Measurements from ENCODE around the gene ZNF112. TPM values are rescaled to one million over a fixed set of nuclear protein-coding genes. Genes with fewer than 3 reads are reported as not detected.

Gene ZNF112
- total RNA-seq, 1 donor: 6.5 TPM

GRCh38 chr19:44315883-44316282 is 40.6 kb downstream of the ZNF112 start:
- no peak overlapping the region for H3K27ac ChIP-seq (ENCODE audit: low read depth, low read length)
- no peak overlapping the region for H3K4me2 ChIP-seq (ENCODE audit: insufficient read depth, low read length)
- no peaks in the 10 kb centered on the region for H4K20me1 ChIP-seq (ENCODE audit: insufficient read depth, low read length)
- no peaks in the 10 kb centered on the region for H3K4me1 ChIP-seq (ENCODE audit: insufficient read depth, low read length)
- TF ChIP-seq CTCF (IDR thresholded peaks at IDR 0.05; ENCODE audit: extremely low read depth, low read depth, low read length): no peak
- H3K9me3 ChIP-seq (ENCODE audit: low read depth, low read length): no peaks in the 10 kb centered on the region
- no peaks in the 10 kb centered on the region for H3K27me3 ChIP-seq (ENCODE audit: insufficient read depth, low read length)
- H2AFZ ChIP-seq (ENCODE audit: low read length): no peak overlapping the region
- no peaks in the 10 kb centered on the region for H3K36me3 ChIP-seq (ENCODE audit: insufficient read depth, low read length)
- DNase-seq (ENCODE audit: insufficient read length, low spot score, missing footprints): no peak
- H3K79me2 ChIP-seq (ENCODE audit: insufficient read depth, low read length): no peaks in the 10 kb centered on the region
- no peak overlapping the region for H3K4me3 ChIP-seq (ENCODE audit: insufficient read depth, low read length)

DNA sequence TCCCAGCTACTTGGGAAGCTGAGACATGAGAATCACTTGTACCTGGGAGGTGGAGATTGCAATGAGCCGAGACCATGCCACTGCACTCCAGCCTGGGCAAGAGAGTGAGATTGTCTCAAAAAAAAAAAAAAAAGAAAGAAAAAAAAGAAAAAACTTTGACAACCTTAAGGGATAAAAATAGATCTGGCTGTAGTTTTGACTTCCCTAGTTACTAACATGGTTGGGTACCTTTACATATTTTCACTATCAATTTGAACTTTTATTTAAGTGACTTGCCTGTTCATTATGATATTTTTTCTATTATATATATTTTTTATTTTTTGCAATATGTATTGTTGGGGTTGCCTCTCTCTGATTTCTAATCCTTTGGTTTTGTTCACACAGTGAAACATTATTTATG is 43.2 kb downstream of the ZNF112 start:
- Histone ChIP-seq H3K4me3 (ENCODE audit: insufficient read depth, low read length) (no peak overlapping the region), H3K27ac (ENCODE audit: low read depth, low read length) (no peak overlapping the region), H3K9me3 (ENCODE audit: low read depth, low read length) (no peaks in the 10 kb centered on the region), H3K4me1 (ENCODE audit: insufficient read depth, low read length) (no peaks in the 10 kb centered on the region), H2AFZ (ENCODE audit: low read length) (no peak overlapping the region), H4K20me1 (ENCODE audit: insufficient read depth, low read length) (no peaks in the 10 kb centered on the region), H3K27me3 (ENCODE audit: insufficient read depth, low read length) (no peaks in the 10 kb centered on the region), H3K4me2 (ENCODE audit: insufficient read depth, low read length) (no peak overlapping the region), H3K79me2 (ENCODE audit: insufficient read depth, low read length) (no peaks in the 10 kb centered on the region), H3K36me3 (ENCODE audit: insufficient read depth, low read length) (no peaks in the 10 kb centered on the region)
- TF ChIP-seq CTCF (IDR thresholded peaks at IDR 0.05; ENCODE audit: extremely low read depth, low read depth, low read length): no peak
- DNase-seq (ENCODE audit: insufficient read length, low spot score, missing footprints): no peak

- Histone ChIP-seq H3K27ac (ENCODE audit: low read depth, low read length) (no peak overlapping the region), H4K20me1 (ENCODE audit: insufficient read depth, low read length) (no peaks in the 10 kb centered on the region), H2AFZ (ENCODE audit: low read length) (no peak overlapping the region), H3K27me3 (ENCODE audit: insufficient read depth, low read length) (no peaks in the 10 kb centered on the region), H3K4me2 (ENCODE audit: insufficient read depth, low read length) (no peak overlapping the region), H3K4me3 (ENCODE audit: insufficient read depth, low read length) (no peak overlapping the region), H3K4me1 (ENCODE audit: insufficient read depth, low read length) (peaks cover 10% of the 10 kb centered on the region), H3K36me3 (ENCODE audit: insufficient read depth, low read length) (no peaks in the 10 kb centered on the region), H3K79me2 (ENCODE audit: insufficient read depth, low read length) (no peaks in the 10 kb centered on the region), H3K9me3 (ENCODE audit: low read depth, low read length) (no peaks in the 10 kb centered on the region)
- TF ChIP-seq CTCF (IDR thresholded peaks at IDR 0.05; ENCODE audit: extremely low read depth, low read depth, low read length): no peak
- DNase-seq (ENCODE audit: insufficient read length, low spot score, missing footprints): no peak
These were observed 48.5 kb downstream of the ZNF112 start for GRCh38 chr19:44308011-44308410.

- Histone ChIP-seq H3K79me2 (ENCODE audit: insufficient read depth, low read length) (no peaks in the 10 kb centered on the region), H3K4me1 (ENCODE audit: insufficient read depth, low read length) (peaks cover 10% of the 10 kb centered on the region), H3K27me3 (ENCODE audit: insufficient read depth, low read length) (no peaks in the 10 kb centered on the region), H3K27ac (ENCODE audit: low read depth, low read length) (no peak overlapping the region), H3K9me3 (ENCODE audit: low read depth, low read length) (no peaks in the 10 kb centered on the region), H2AFZ (ENCODE audit: low read length) (no peak overlapping the region), H3K4me3 (ENCODE audit: insufficient read depth, low read length) (no peak overlapping the region), H4K20me1 (ENCODE audit: insufficient read depth, low read length) (no peaks in the 10 kb centered on the region), H3K36me3 (ENCODE audit: insufficient read depth, low read length) (no peaks in the 10 kb centered on the region), H3K4me2 (ENCODE audit: insufficient read depth, low read length) (no peak overlapping the region)
- DNase-seq (ENCODE audit: insufficient read length, low spot score, missing footprints): no peak
- no peak for TF ChIP-seq CTCF (IDR thresholded peaks at IDR 0.05; ENCODE audit: extremely low read depth, low read depth, low read length)
These were observed 50.2 kb downstream of the ZNF112 start for GRCh38 chr19:44306283-44306682.
